LNCAP (cell line): ENCODE measurements around the gene UROC1.

Experiments
- CTCF ChIP-seq: fragments of 450-650 bp; IDR thresholded peaks from 2 replicates; pipeline ENCODE4 v1.5.1; 2017; ENCODE audit warnings: mild to moderate bottlenecking

The UROC1 gene

GRCh38 chr3:126497956-126498355 is 19.6 kb downstream of the UROC1 start:
- TF ChIP-seq CTCF: no peak

DNA sequence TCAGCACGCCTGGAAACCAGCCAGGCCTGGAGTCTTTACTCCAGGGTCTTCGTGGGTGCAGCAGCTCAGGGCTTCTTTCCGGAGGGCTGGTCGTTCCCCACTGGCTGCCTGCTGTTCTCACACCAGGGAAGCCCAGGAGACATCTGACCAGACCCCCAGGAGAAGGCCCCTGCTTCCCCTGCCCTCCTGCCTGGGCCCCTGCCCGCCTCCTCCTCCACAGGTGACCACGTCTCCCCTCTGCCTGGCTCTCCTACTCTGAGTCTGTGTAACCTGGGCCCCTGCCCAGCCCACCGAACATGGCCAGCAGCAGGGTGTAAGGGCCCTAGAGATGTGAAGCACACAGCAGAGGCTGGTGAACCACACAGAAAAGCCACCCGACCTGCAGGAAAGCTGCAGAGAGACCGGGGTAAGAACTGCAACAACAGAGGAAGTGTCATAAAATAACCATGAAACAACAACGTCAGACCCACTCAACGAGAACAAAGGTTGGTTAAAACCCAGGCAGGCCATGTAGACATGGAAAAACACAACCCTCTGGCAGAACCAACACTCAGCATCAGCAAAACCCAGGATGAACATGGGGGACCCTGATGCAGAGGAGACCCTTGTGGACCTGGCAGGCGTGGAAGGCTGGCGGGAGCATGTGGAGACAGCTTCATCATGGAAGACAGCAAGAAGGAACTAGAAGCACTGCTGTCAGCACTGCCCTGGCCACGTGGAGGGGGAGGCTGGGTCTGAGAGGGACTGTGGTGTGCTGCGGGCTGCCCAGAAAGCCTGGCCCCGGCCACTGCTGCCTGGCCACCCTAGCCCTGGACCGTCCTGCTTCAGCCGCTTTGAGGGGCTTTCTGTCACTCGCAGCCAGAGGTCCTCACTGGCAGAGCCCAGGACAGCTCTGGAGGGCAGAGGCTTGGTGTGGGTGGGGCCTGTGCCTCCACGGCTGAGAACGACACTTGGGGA is 20.4 kb downstream of the UROC1 start:
- TF ChIP-seq CTCF: no peak

DNA sequence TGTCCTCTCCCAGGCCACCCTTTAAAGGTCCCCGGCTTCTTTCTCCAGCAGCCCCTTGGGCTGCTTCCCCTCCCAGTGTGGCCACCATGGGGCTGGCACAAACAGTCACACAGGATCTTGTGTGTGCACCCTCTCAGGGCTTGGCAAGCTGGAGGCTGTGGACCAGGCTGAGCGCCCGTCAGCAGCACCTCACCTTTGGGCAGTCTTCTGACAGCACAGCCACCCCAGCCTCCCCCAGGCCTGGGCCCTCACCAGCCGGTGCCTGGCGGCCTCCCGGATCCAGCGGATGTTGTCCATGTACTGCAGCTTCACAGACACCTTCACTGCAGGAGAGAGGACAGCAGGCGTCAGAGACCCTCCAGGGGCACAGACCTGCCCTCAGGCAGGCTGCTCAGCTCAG is 21.8 kb downstream of the UROC1 start:
- no peak for TF ChIP-seq CTCF

- TF ChIP-seq CTCF: no peak
Observed at GRCh38 chr3:126494970-126495230, 22.7 kb downstream of the UROC1 start.

GRCh38 chr3:126494204-126494969 is 23.2 kb downstream of the UROC1 start:
- TF ChIP-seq CTCF: no peak

- TF ChIP-seq CTCF: no peak
Observed at GRCh38 chr3:126493739-126494138, 23.8 kb downstream of the UROC1 start.

GRCh38 chr3:126493051-126493450 is 24.5 kb downstream of the UROC1 start:
- TF ChIP-seq CTCF: no peak
